ENCODE data around the gene ACAA2. TPM values are rescaled to one million over a fixed set of nuclear protein-coding genes. Genes with fewer than 3 reads are reported as not detected.
A peak's percentile ranks its signal among the peaks of the same experiment; 100 is the strongest.

ACAA2 gene
- total RNA-seq, 1 experiment from 2014 or later = 18.2 TPM

GRCh38 chr18:49761771-49762170, 51.6 kb downstream of the ACAA2 start (continued):
- TF ChIP-seq MAX (IDR thresholded peaks at IDR 0.05) = no peak
- no peak for TF ChIP-seq CEBPB (IDR thresholded peaks at IDR 0.05; ENCODE audit: low read depth)
- no peak for TF ChIP-seq POLR2A (IDR thresholded peaks at IDR 0.05; ENCODE audit: borderline replicate concordance, extremely low read depth, insufficient read depth, insufficient read length)
- no peak for TF ChIP-seq ELF1 (IDR thresholded peaks at IDR 0.05; ENCODE audit: borderline replicate concordance, low read depth)
- TF ChIP-seq SRF (IDR thresholded peaks at IDR 0.05; ENCODE audit: low read depth) = no peak

GRCh38 chr18:49758263-49758610, 55.1 kb downstream of the ACAA2 start:
- H3K79me2 ChIP-seq (ENCODE audit: insufficient read depth, low read length) = no peaks in the 10 kb centered on the region
- CTCF ChIA-PET = no interaction called here
- H2AFZ ChIP-seq (ENCODE audit: low read depth, low read length, poor library complexity, severe bottlenecking) = no peak overlapping the region
- RAD21 ChIA-PET (ENCODE audit: low non-redundant PET in 1 of 2, low total read pairs in 2 of 2, uncharacterized antibody in 2 of 2, unreplicated experiment in 2 of 2) = no interaction called here
- H3K36me3 ChIP-seq (ENCODE audit: control insufficient read depth in 1 of 2, insufficient read depth in 2 of 2, low read length in 2 of 2) = no peaks in the 10 kb centered on the region
- intact Hi-C loops (cut with micrococcal nuclease) = no loop called here
- H3K4me1 ChIP-seq (ENCODE audit: control insufficient read depth in 1 of 2, insufficient read depth in 2 of 2, low read length in 2 of 2) = peaks cover 2 to 3% of the 10 kb centered on the region in 2 experiments; a peak in 1 of 4 replicates
- no peaks in the 10 kb centered on the region for H4K20me1 ChIP-seq (ENCODE audit: insufficient read depth)
- no peak overlapping the region for H3K4me3 ChIP-seq (replicated peaks in 1 of 2; ENCODE audit: low read depth in 1 of 2, low read length in 2 of 2)
- H3K27me3 ChIP-seq (ENCODE audit: insufficient read depth, low read length) = no peaks in the 10 kb centered on the region
- BruUV-seq (replicated peaks) = no TSS peak
- POLR2A ChIA-PET = no interaction called here
- DNase-seq (ENCODE audit: low read depth, low spot score) = no peak
- H3K9ac ChIP-seq (ENCODE audit: low read length) = no peak overlapping the region
- peak; percentile 61 for ATAC-seq
- H3K4me2 ChIP-seq (ENCODE audit: low read length) = no peak overlapping the region
- no peaks in the 10 kb centered on the region for H3K9me3 ChIP-seq (ENCODE audit: control insufficient read depth in 1 of 2, insufficient read depth in 1 of 2, low read depth in 1 of 2, low read length in 2 of 2)
- H3K9me2 ChIP-seq (ENCODE audit: insufficient read depth) = no peaks in the 10 kb centered on the region
- H3K27ac ChIP-seq (ENCODE audit: low read depth, low read length) = no peak overlapping the region
- TF ChIP-seq RAD21 (IDR thresholded peaks at IDR 0.05; ENCODE audit: low read depth) (no peak), SP1 (IDR thresholded peaks at IDR 0.05; ENCODE audit: low read depth) (no peak), ATF3 (IDR thresholded peaks at IDR 0.05) (no peak), YY1 (IDR thresholded peaks at IDR 0.05; ENCODE audit: extremely low read depth, insufficient replicate concordance, low read depth, low read length) (no peak), REST (IDR thresholded peaks at IDR 0.05; ENCODE audit: low read depth) (no peak), ZFX (IDR thresholded peaks at IDR 0.05) (no peak)
- TF ChIP-seq, protein P1, sequence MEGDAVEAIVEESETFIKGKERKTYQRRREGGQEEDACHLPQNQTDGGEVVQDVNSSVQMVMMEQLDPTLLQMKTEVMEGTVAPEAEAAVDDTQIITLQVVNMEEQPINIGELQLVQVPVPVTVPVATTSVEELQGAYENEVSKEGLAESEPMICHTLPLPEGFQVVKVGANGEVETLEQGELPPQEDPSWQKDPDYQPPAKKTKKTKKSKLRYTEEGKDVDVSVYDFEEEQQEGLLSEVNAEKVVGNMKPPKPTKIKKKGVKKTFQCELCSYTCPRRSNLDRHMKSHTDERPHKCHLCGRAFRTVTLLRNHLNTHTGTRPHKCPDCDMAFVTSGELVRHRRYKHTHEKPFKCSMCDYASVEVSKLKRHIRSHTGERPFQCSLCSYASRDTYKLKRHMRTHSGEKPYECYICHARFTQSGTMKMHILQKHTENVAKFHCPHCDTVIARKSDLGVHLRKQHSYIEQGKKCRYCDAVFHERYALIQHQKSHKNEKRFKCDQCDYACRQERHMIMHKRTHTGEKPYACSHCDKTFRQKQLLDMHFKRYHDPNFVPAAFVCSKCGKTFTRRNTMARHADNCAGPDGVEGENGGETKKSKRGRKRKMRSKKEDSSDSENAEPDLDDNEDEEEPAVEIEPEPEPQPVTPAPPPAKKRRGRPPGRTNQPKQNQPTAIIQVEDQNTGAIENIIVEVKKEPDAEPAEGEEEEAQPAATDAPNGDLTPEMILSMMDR (IDR thresholded peaks at IDR 0.05 in 2 of 3, conservative IDR thresholded peaks at IDR 0.05 in 1 of 3; ENCODE audit: borderline replicate concordance in 1 of 3, insufficient read depth in 1 of 3, low read depth in 2 of 3, low read length in 2 of 3) = no peak
